ENCODE data around the gene CFTR.

The CFTR gene

GRCh38 chr7:117592011-117592635 is 112.3 kb downstream of the CFTR start:
- DNase-seq, result no peak

- no peak for DNase-seq
These were observed 116.3 kb downstream of the CFTR start for GRCh38 chr7:117596134-117596533.

GRCh38 chr7:117597755-117598154 is 117.9 kb downstream of the CFTR start:
- no peak for DNase-seq

GRCh38 chr7:117600911-117601310 is 121.1 kb downstream of the CFTR start:
- no peak for DNase-seq

- DNase-seq, result no peak
These were observed 123.8 kb downstream of the CFTR start for GRCh38 chr7:117603627-117604026.

- no peak for DNase-seq
These were observed 125.9 kb downstream of the CFTR start for GRCh38 chr7:117605712-117606111.

- DNase-seq, result no peak
These were observed 126.3 kb downstream of the CFTR start for GRCh38 chr7:117606132-117606531.

- no peak for DNase-seq
These were observed 130.6 kb downstream of the CFTR start for GRCh38 chr7:117610396-117610795.

GRCh38 chr7:117612637-117613036 is 132.8 kb downstream of the CFTR start:
- DNase-seq, result no peak

GRCh38 chr7:117616694-117617093 is 136.9 kb downstream of the CFTR start:
- DNase-seq, result no peak

- no peak for DNase-seq
These were observed 139.9 kb downstream of the CFTR start for GRCh38 chr7:117619681-117620080.

- no peak for DNase-seq
These were observed 141.3 kb downstream of the CFTR start for GRCh38 chr7:117621075-117621618.

- no peak for DNase-seq
These were observed 143.8 kb downstream of the CFTR start for GRCh38 chr7:117623606-117624005.

GRCh38 chr7:117630501-117630900 is 150.7 kb downstream of the CFTR start:
- no peak for DNase-seq

- DNase-seq, result no peak
These were observed 151.2 kb downstream of the CFTR start for GRCh38 chr7:117630907-117631564.

- no peak for DNase-seq
These were observed 151.8 kb downstream of the CFTR start for GRCh38 chr7:117631652-117632051.

- no peak for DNase-seq
These were observed 158.1 kb downstream of the CFTR start for GRCh38 chr7:117637937-117638336.

GRCh38 chr7:117639966-117640365 is 160.1 kb downstream of the CFTR start:
- no peak for DNase-seq

GRCh38 chr7:117640465-117640864 is 160.6 kb downstream of the CFTR start:
- no peak for DNase-seq

GRCh38 chr7:117645481-117646165 is 165.8 kb downstream of the CFTR start:
- no peak for DNase-seq

GRCh38 chr7:117648203-117648866 is 168.5 kb downstream of the CFTR start:
- DNase-seq, result no peak

GRCh38 chr7:117652943-117653680 is 173.3 kb downstream of the CFTR start:
- no peak for DNase-seq

- DNase-seq, result no peak
These were observed 175.0 kb downstream of the CFTR start for GRCh38 chr7:117654780-117655179.

All from DMS79 treated with DMSO at 0.1 percent for 48 hours (cell line).